Measurements from ENCODE around the gene NMT1.

The NMT1 gene

GRCh38 chr17:45143094-45143670 is 82.1 kb downstream of the NMT1 start:
- H3K4me1 ChIP-seq = no peaks in the 10 kb centered on the region; the same call in 1 of the 2 replicates
- H3K27me3 ChIP-seq = no peaks in the 10 kb centered on the region
- H3K36me3 ChIP-seq = no peaks in the 10 kb centered on the region
- DNase-seq = no peak
- no peak for TF ChIP-seq CTCF (IDR thresholded peaks at IDR 0.05; ENCODE audit: low read depth, low read length)
- H3K9me3 ChIP-seq = no peaks in the 10 kb centered on the region
- H3K4me3 ChIP-seq (ENCODE audit: low read depth, low read length) = no peak overlapping the region

- no peak overlapping the region for H3K4me3 ChIP-seq (ENCODE audit: low read depth, low read length)
- no peaks in the 10 kb centered on the region; the same call in 1 of the 2 replicates for H3K4me1 ChIP-seq
- DNase-seq = no peak
- no peaks in the 10 kb centered on the region for H3K36me3 ChIP-seq
- no peaks in the 10 kb centered on the region for H3K9me3 ChIP-seq
- no peaks in the 10 kb centered on the region for H3K27me3 ChIP-seq
- TF ChIP-seq CTCF (IDR thresholded peaks at IDR 0.05; ENCODE audit: low read depth, low read length) = no peak
These were observed 82.7 kb downstream of the NMT1 start for GRCh38 chr17:45143767-45144198.

- no peak for DNase-seq
- H3K9me3 ChIP-seq = no peaks in the 10 kb centered on the region
- H3K36me3 ChIP-seq = no peaks in the 10 kb centered on the region
- H3K27me3 ChIP-seq = no peaks in the 10 kb centered on the region
- H3K4me1 ChIP-seq = no peaks in the 10 kb centered on the region; the same call in 1 of the 2 replicates
- H3K4me3 ChIP-seq (ENCODE audit: low read depth, low read length) = no peak overlapping the region
- TF ChIP-seq CTCF (IDR thresholded peaks at IDR 0.05; ENCODE audit: low read depth, low read length) = no peak
These were observed 83.3 kb downstream of the NMT1 start for GRCh38 chr17:45144199-45145034.

- no peaks in the 10 kb centered on the region for H3K36me3 ChIP-seq
- DNase-seq = no peak
- no peaks in the 10 kb centered on the region; the same call in 1 of the 2 replicates for H3K4me1 ChIP-seq
- no peaks in the 10 kb centered on the region for H3K27me3 ChIP-seq
- TF ChIP-seq CTCF (IDR thresholded peaks at IDR 0.05; ENCODE audit: low read depth, low read length) = no peak
- no peak overlapping the region for H3K4me3 ChIP-seq (ENCODE audit: low read depth, low read length)
- no peaks in the 10 kb centered on the region for H3K9me3 ChIP-seq
These were observed 83.9 kb downstream of the NMT1 start for GRCh38 chr17:45145035-45145389.

- H3K27me3 ChIP-seq = no peaks in the 10 kb centered on the region
- no peaks in the 10 kb centered on the region for H3K36me3 ChIP-seq
- no peaks in the 10 kb centered on the region; the same call in 1 of the 2 replicates for H3K4me1 ChIP-seq
- DNase-seq = no peak
- no peak overlapping the region for H3K4me3 ChIP-seq (ENCODE audit: low read depth, low read length)
- no peaks in the 10 kb centered on the region for H3K9me3 ChIP-seq
- no peak for TF ChIP-seq CTCF (IDR thresholded peaks at IDR 0.05; ENCODE audit: low read depth, low read length)
These were observed 85.0 kb downstream of the NMT1 start for GRCh38 chr17:45146166-45146565.

GRCh38 chr17:45146592-45146889 is 85.4 kb downstream of the NMT1 start:
- Histone ChIP-seq H3K9me3 (no peaks in the 10 kb centered on the region), H3K27me3 (no peaks in the 10 kb centered on the region), H3K4me3 (ENCODE audit: low read depth, low read length) (peak overlapping the region; percentile 75), H3K36me3 (no peaks in the 10 kb centered on the region), H3K4me1 (peaks cover 3% of the 10 kb centered on the region; the same call in 1 of the 2 replicates)
- no peak for DNase-seq
- no peak for TF ChIP-seq CTCF (IDR thresholded peaks at IDR 0.05; ENCODE audit: low read depth, low read length)

All from BE2C (cell line).